Activated CD8-positive, alpha-beta T cell treated with anti-CD3 and anti-CD28 coated beads for 36 hours (primary cell): ENCODE results near the gene FYN. TPM values are rescaled to one million over a fixed set of nuclear protein-coding genes. Genes with fewer than 3 reads are reported as not detected.

Experiments
- ATAC-seq: fragments of 200-7000 bp; cut with Tn5 transposase; one replicate; pipeline ENCODE4 v1.10.0; 2021; ENCODE audit warnings: mild to moderate bottlenecking, moderate library complexity
- CTCF ChIA-PET: fragments of 350-600 bp; sonication (Branson Sonifier 250); formaldehyde crosslinking; loops from one replicate; lab custom pipeline; 2021; ENCODE audit warnings: antibody characterized with exemption; lab: Charles Lee
- POLR2A ChIA-PET: fragments of 350-600 bp; sonication (Branson Sonifier 250); formaldehyde crosslinking; loops from one replicate; lab custom pipeline; 2021; ENCODE audit warnings: antibody characterized with exemption; lab: Charles Lee
- DNase-seq: peaks from one replicate; pipeline ENCODE4 v3.0.0-alpha.2; 2020
- H3K27ac Mint-ChIP-seq: one replicate; pipeline ENCODE4 v1.8.0; 2021; ENCODE audit warnings: mild to moderate bottlenecking, mixed read lengths
- H3K27me3 Mint-ChIP-seq: one replicate; pipeline ENCODE4 v1.8.0; 2021; ENCODE audit warnings: mixed read lengths
- H3K36me3 Mint-ChIP-seq: one replicate; pipeline ENCODE4 v1.8.0; 2021; ENCODE audit warnings: low read depth, mixed read lengths
- H3K4me1 Mint-ChIP-seq: one replicate; pipeline ENCODE4 v1.8.0; 2021; ENCODE audit warnings: low read depth, mixed read lengths
- H3K4me3 Mint-ChIP-seq: one replicate; pipeline ENCODE4 v1.8.0; 2021; ENCODE audit warnings: mild to moderate bottlenecking, moderate library complexity, mixed read lengths
- H3K9me3 Mint-ChIP-seq: one replicate; pipeline ENCODE4 v1.8.0; 2021; ENCODE audit warnings: mixed read lengths
- intact Hi-C: fragments of 100-400 bp; cut with micrococcal nuclease; formaldehyde crosslinking; loops from one replicate; pipeline ENCODE4 v1.10.0; 2022
- total RNA-seq, 2 experiments: library from RNA; stranded (reverse); gene quantifications; one replicate each; pipeline ENCODE4 v1.2.3, GENCODE V29; 2021
- TF ChIP-seq, protein P1 (sequence below): fragments of 200-600 bp; IDR thresholded peaks from one replicate; pipeline ENCODE4 v1.8.0; 2022; ENCODE audit warnings: antibody characterized with exemption, mild to moderate bottlenecking

The FYN gene
- total RNA-seq, 2 experiments from 2014 or later: 384 to 386 TPM

DNA sequence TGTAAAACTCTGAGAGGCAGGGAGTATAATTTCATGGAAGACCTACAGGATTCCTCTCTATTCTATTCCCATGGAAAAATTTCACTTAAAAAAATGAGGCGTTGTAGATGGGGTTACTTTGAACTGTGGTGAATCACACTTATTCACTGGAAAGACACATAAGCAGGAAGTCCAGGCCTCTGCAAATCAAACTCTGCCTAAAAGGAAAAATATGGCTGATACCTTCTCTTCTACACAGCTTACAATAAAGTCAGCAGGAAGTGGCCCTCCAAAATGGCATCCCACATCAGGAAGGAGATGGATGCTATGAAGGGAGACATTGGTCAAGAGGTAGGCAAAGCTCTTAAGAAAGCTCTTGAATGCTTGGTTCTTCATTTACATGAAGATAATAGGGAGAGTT, 115.9 kb downstream of the FYN start:
- H3K36me3 Mint-ChIP-seq: peaks cover 86% of the 10 kb centered on the region
- no peaks in the 10 kb centered on the region for H3K9me3 Mint-ChIP-seq
- ChIA-PET CTCF (interaction anchor here (1.0 kb wide), 1 partner anchor 49 kb away, joined by 3 read pairs; no protein-coding TSS in a partner anchor), POLR2A (interaction anchor here (0.8 to 1.2 kb wide), 2 partner anchors 10 to 46 kb away, joined by 3 to 4 read pairs; no protein-coding TSS in a partner anchor)
- peak; percentile 53 for DNase-seq
- H3K27me3 Mint-ChIP-seq: no peaks in the 10 kb centered on the region
- H3K4me1 Mint-ChIP-seq: peaks cover 87% of the 10 kb centered on the region
- TF ChIP-seq, protein P1, sequence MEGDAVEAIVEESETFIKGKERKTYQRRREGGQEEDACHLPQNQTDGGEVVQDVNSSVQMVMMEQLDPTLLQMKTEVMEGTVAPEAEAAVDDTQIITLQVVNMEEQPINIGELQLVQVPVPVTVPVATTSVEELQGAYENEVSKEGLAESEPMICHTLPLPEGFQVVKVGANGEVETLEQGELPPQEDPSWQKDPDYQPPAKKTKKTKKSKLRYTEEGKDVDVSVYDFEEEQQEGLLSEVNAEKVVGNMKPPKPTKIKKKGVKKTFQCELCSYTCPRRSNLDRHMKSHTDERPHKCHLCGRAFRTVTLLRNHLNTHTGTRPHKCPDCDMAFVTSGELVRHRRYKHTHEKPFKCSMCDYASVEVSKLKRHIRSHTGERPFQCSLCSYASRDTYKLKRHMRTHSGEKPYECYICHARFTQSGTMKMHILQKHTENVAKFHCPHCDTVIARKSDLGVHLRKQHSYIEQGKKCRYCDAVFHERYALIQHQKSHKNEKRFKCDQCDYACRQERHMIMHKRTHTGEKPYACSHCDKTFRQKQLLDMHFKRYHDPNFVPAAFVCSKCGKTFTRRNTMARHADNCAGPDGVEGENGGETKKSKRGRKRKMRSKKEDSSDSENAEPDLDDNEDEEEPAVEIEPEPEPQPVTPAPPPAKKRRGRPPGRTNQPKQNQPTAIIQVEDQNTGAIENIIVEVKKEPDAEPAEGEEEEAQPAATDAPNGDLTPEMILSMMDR: no peak
- peak; percentile 18 for ATAC-seq
- intact Hi-C loops: no loop called here
- H3K27ac Mint-ChIP-seq: peak overlapping the region; percentile 99
- peak overlapping the region; percentile 77 for H3K4me3 Mint-ChIP-seq

DNA sequence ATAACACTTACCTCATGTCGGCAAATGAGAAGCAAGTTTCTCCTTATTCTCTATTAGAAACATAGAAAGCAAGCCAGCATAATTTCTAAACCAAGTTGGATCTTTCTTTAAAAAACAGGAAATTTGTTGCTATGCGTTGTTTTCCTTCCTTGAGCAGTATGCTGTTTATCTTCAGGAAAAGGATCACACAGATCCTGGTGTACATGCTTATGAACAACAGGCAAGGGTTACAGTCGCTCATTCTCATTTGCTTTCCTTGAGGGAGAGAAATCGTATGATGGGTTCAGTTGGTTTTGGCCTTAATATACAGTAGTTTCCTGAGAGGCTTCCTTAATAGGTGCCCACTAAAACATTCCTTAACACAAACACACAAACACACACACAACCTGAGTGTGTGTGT, 118.8 kb downstream of the FYN start:
- peak overlapping the region; percentile 77 for H3K4me3 Mint-ChIP-seq
- no peak for DNase-seq
- POLR2A ChIA-PET: interaction anchor here (1.9 to 2.6 kb wide), 2 partner anchors 9 to 12 kb away, joined by 5 to 13 read pairs; no protein-coding TSS in a partner anchor
- H3K27ac Mint-ChIP-seq: peak overlapping the region; percentile 89
- H3K27me3 Mint-ChIP-seq: no peaks in the 10 kb centered on the region
- no peaks in the 10 kb centered on the region for H3K9me3 Mint-ChIP-seq
- peaks cover 85% of the 10 kb centered on the region for H3K36me3 Mint-ChIP-seq
- intact Hi-C loops: no loop called here
- no peak for ATAC-seq
- peaks cover 84% of the 10 kb centered on the region for H3K4me1 Mint-ChIP-seq
- CTCF ChIA-PET: interaction anchor here (1.3 to 1.5 kb wide), 2 partner anchors 9 to 17 kb away, joined by 3 to 4 read pairs; no protein-coding TSS in a partner anchor
- TF ChIP-seq, protein P1: no peak

DNA sequence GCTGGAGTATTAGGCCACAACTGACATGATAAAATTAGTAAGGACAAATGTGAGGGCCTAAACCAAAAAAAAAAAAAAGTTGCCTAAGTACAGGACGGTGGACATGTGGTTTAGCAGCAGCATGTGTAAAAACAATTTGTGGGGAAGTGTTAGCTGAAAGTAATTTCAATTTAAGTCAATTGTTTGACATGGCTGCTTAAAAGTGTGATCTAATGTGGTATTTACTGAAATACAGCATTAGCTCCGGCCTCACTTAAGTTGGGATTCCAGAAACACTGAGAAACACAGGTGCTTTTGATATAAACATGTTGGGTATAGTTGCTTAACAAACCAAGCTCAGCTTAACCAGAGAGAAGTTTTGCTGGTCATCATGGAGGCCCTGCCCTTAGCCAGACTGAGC, 119.7 kb downstream of the FYN start:
- no peak for ATAC-seq
- CTCF ChIA-PET: interaction anchor here (1.3 to 2.0 kb wide), 7 partner anchors 8 to 71 kb away, joined by 3 to 8 read pairs (median 4); no protein-coding TSS in a partner anchor
- Mint-ChIP-seq H3K4me1 (peaks cover 84% of the 10 kb centered on the region), H3K9me3 (no peaks in the 10 kb centered on the region), H3K36me3 (peaks cover 85% of the 10 kb centered on the region), H3K4me3 (peak overlapping the region; percentile 77), H3K27ac (peak overlapping the region; percentile 89), H3K27me3 (no peaks in the 10 kb centered on the region)
- TF ChIP-seq, protein P1: no peak
- DNase-seq: no peak
- intact Hi-C loops: no loop called here
- POLR2A ChIA-PET: interaction anchor here (0.7 to 2.6 kb wide), 9 partner anchors 10 to 290 kb away, joined by 3 to 13 read pairs (median 5); no protein-coding TSS in a partner anchor

DNA sequence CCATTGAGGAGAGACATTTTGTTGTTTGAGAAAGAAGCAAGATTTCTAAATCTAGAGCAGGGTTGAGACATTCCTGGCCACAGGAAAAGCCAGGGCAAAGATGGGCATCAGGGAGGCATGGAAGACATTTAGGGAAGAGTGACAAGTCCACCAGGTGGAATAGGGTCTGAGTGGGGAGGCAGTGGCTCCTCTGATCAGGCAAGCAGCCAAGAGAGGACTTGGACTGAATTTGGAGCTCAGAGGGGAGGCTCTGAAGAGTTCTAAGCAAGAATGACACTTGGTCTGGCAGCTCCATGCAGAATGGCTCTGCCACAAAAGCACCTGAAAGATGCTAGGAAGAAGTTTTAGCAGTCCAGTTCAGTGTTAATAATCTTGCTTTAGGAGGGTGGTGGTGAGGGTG, 120.8 kb downstream of the FYN start:
- POLR2A ChIA-PET: interaction anchor here (0.9 to 2.6 kb wide), 9 partner anchors 8 to 291 kb away, joined by 3 to 13 read pairs (median 5); partner anchors contain the start of gene TRAF3IP2
- intact Hi-C loops: no loop called here
- Mint-ChIP-seq H3K4me3 (peak overlapping the region; percentile 28), H3K27ac (peak overlapping the region; percentile 89), H3K4me1 (peaks cover 86% of the 10 kb centered on the region), H3K36me3 (peaks cover 84% of the 10 kb centered on the region), H3K9me3 (no peaks in the 10 kb centered on the region), H3K27me3 (no peaks in the 10 kb centered on the region)
- ATAC-seq (no peak), DNase-seq (no peak)
- CTCF ChIA-PET: interaction anchor here (0.6 to 2.0 kb wide), 10 partner anchors 9 to 291 kb away, joined by 3 to 8 read pairs (median 4); no protein-coding TSS in a partner anchor
- TF ChIP-seq, protein P1: no peak
